Naive thymus-derived CD4-positive, alpha-beta T cell (primary cell): ENCODE measurements around the gene CHRNE. TPM values are rescaled to one million over a fixed set of nuclear protein-coding genes. Genes with fewer than 3 reads are reported as not detected.
"Not testable (repeated sequence)": the region's sequence is repeated elsewhere in the genome, so short reads cannot be mapped to it uniquely, and the experiment has no call there.

ENCODE experiments used
- ATAC-seq: fragments of 150-1000 bp; cut with Tn5 transposase; 2 replicates; pipeline ENCODE4 v1.10.0; 2021; ENCODE audit warnings: mild to moderate bottlenecking, moderate library complexity
- CTCF ChIA-PET: fragments of 350-600 bp; sonication (Branson Sonifier 250); formaldehyde crosslinking; loops from one replicate; lab custom pipeline; 2021; ENCODE audit warnings: antibody characterized with exemption; lab: Charles Lee
- POLR2A ChIA-PET: fragments of 350-600 bp; sonication (Branson Sonifier 250); formaldehyde crosslinking; loops from one replicate; lab custom pipeline; 2021; ENCODE audit warnings: antibody characterized with exemption, inconsistent platforms; lab: Charles Lee
- DNase-seq, 9 donors: peaks; one replicate each; pipeline versions ENCODE4 v3.0.0 to v3.0.0-alpha.2; 2020 to 2022; ENCODE audit warnings: mixed read lengths in 1 of 9
- H3K27ac ChIP-seq: one replicate; pipeline ENCODE4 v1.7.0; 2013; ENCODE audit warnings: mild to moderate bottlenecking, low read depth, low read length, moderate library complexity
- H3K27me3 ChIP-seq, 2 donors: one replicate each; pipeline ENCODE4 v1.7.0; 2013; ENCODE audit warnings: low read length in 2 of 2, mild to moderate bottlenecking in 2 of 2, moderate library complexity in 2 of 2; ENCODE audit not compliant: control insufficient read depth in 2 of 2, insufficient read depth in 2 of 2
- H3K36me3 ChIP-seq, 3 experiments: 1 replicate in 2 of 3; 2 replicates in 1 of 3; pipeline ENCODE4 v1.7.0; 2013; ENCODE audit warnings: low read length in 3 of 3, mild to moderate bottlenecking in 3 of 3, moderate library complexity in 1 of 3; ENCODE audit not compliant: insufficient read depth in 3 of 3, control insufficient read depth in 2 of 3
- H3K4me1 ChIP-seq, 2 donors: one replicate each; pipeline ENCODE4 v1.7.0; 2013; ENCODE audit warnings: low read length in 2 of 2, mild to moderate bottlenecking in 2 of 2, moderate library complexity in 1 of 2; ENCODE audit not compliant: control insufficient read depth in 2 of 2, insufficient read depth in 2 of 2
- H3K4me3 ChIP-seq: 2 replicates; pipeline ENCODE4 v1.7.0; 2013; ENCODE audit warnings: mild to moderate bottlenecking, low read length
- H3K9me3 ChIP-seq, 3 experiments: 1 replicate in 2 of 3; 2 replicates in 1 of 3; pipeline ENCODE4 v1.7.0; 2013; ENCODE audit warnings: low read length in 3 of 3; ENCODE audit not compliant: control insufficient read depth in 2 of 3
- H3K27ac Mint-ChIP-seq, 9 donors: one replicate each; pipeline ENCODE4 v1.8.0; 2020 to 2022; ENCODE audit warnings: mixed read lengths in 9 of 9, mild to moderate bottlenecking in 8 of 9, moderate library complexity in 5 of 9, inconsistent platforms in 2 of 9
- H3K27me3 Mint-ChIP-seq, 5 donors: one replicate each; pipeline ENCODE4 v1.8.0; 2021 to 2022; ENCODE audit warnings: mixed read lengths in 5 of 5, mild to moderate bottlenecking in 1 of 5
- H3K36me3 Mint-ChIP-seq, 5 donors: one replicate each; pipeline ENCODE4 v1.8.0; 2020 to 2022; ENCODE audit warnings: mixed read lengths in 5 of 5, mild to moderate bottlenecking in 3 of 5, inconsistent platforms in 1 of 5
- H3K4me1 Mint-ChIP-seq, 7 donors: one replicate each; pipeline ENCODE4 v1.8.0; 2020 to 2022; ENCODE audit warnings: mixed read lengths in 7 of 7, mild to moderate bottlenecking in 3 of 7, inconsistent platforms in 1 of 7
- H3K4me3 Mint-ChIP-seq, 10 donors: one replicate each; pipeline ENCODE4 v1.8.0; 2020 to 2022; ENCODE audit warnings: mild to moderate bottlenecking in 10 of 10, mixed read lengths in 10 of 10, moderate library complexity in 6 of 10, inconsistent platforms in 2 of 10
- H3K9me3 Mint-ChIP-seq, 11 donors: one replicate each; pipeline ENCODE4 v1.8.0; 2020 to 2022; ENCODE audit warnings: mixed read lengths in 11 of 11, mild to moderate bottlenecking in 4 of 11, inconsistent platforms in 1 of 11, moderate library complexity in 1 of 11
- intact Hi-C, 2 donors: fragments of 100-400 bp; cut with micrococcal nuclease; formaldehyde crosslinking; loops; one replicate each; pipeline ENCODE4 v1.15.1; 2023
- polyA plus RNA-seq, 2 donors: library from polyadenylated mRNA; unstranded; fragments of 300-500 nt; fragmentation: Illumina TruSeq; gene quantifications; one replicate each; pipeline ENCODE4 v1.2.3, GENCODE V29; 2021
- total RNA-seq, 6 experiments: library from RNA in 5 of 6; stranded (reverse) in 5 of 6; gene quantifications; 1 replicate in 5 of 6; 2 replicates in 1 of 6; pipeline ENCODE4 v1.2.3 and lab custom pipeline; 2021 to 2026

CHRNE gene
- total and polyA plus RNA-seq, 7 experiments from 2014 or later, result 0.24 to 6.5 (median 0.77) TPM; not detected in 1

DNA sequence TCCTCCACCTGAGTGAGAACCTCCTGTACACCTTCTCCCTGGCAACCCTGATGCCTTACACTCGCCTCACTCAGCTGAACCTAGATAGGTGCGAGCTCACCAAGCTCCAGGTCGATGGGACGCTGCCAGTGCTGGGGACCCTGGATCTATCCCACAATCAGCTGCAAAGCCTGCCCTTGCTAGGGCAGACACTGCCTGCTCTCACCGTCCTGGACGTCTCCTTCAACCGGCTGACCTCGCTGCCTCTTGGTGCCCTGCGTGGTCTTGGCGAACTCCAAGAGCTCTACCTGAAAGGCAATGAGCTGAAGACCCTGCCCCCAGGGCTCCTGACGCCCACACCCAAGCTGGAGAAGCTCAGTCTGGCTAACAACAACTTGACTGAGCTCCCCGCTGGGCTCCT is 29.9 kb upstream of the CHRNE start:
- ATAC-seq (no peak), DNase-seq (no peak)
- H3K27me3 ChIP-seq, result no peaks in the 10 kb centered on the region
- Mint-ChIP-seq H3K27me3 (peaks cover 0 to 4% (median 0%) of the 10 kb centered on the region in 5 donors), H3K27ac (no peak overlapping the region), H3K9me3 (peaks cover 0 to 1% (median 0%) of the 10 kb centered on the region in 11 donors), H3K4me3 (no peak overlapping the region), H3K36me3 (peaks cover 13 to 31% (median 17%) of the 10 kb centered on the region in 5 donors), H3K4me1 (peaks cover 22 to 49% (median 33%) of the 10 kb centered on the region in 7 donors)
- CTCF ChIA-PET, result interaction anchor here (0.6 kb wide), 1 partner anchor 27 kb away, joined by 3 read pairs; no protein-coding TSS in a partner anchor
- intact Hi-C loops, result no loop called here
- no peak overlapping the region for H3K4me3 ChIP-seq
- POLR2A ChIA-PET, result interaction anchor here (1.0 kb wide), 1 partner anchor 36 kb away, joined by 3 read pairs; no protein-coding TSS in a partner anchor
- peaks cover 0 to 28% (median 7%) of the 10 kb centered on the region in 3 experiments for H3K36me3 ChIP-seq
- no peaks in the 10 kb centered on the region for H3K9me3 ChIP-seq
- peaks cover 8% of the 10 kb centered on the region in 2 donors for H3K4me1 ChIP-seq
- H3K27ac ChIP-seq, result no peak overlapping the region

- no peaks in the 10 kb centered on the region for H3K27me3 ChIP-seq
- no peak within 1 kb of the TSS for H3K27ac ChIP-seq
- H3K4me1 ChIP-seq, result peaks cover 8% of the 10 kb centered on the region in 2 donors
- peak; percentile 36 for ATAC-seq
- H3K9me3 ChIP-seq, result no peaks in the 10 kb centered on the region
- H3K4me3 ChIP-seq, result no peak within 1 kb of the TSS
- H3K27me3 Mint-ChIP-seq, result peaks cover 0 to 4% (median 0%) of the 10 kb centered on the region in 5 donors
- H3K36me3 ChIP-seq, result peaks cover 0 to 20% (median 2%) of the 10 kb centered on the region in 3 experiments
- peaks cover 20 to 45% (median 31%) of the 10 kb centered on the region in 7 donors for H3K4me1 Mint-ChIP-seq
- intact Hi-C loops, result no loop called here
- H3K27ac Mint-ChIP-seq, result peak within 1 kb of the TSS in 1 of 9 donors; percentile 15
- no peak for DNase-seq
- H3K4me3 Mint-ChIP-seq, result peak within 1 kb of the TSS in 1 of 10 donors; percentile 18
- peaks cover 0 to 1% (median 0%) of the 10 kb centered on the region in 11 donors for H3K9me3 Mint-ChIP-seq
- ChIA-PET CTCF (no interaction called here), POLR2A (interaction anchor here (1.0 kb wide), 1 partner anchor 36 kb away, joined by 3 read pairs; no protein-coding TSS in a partner anchor)
- H3K36me3 Mint-ChIP-seq, result peaks cover 13 to 27% (median 17%) of the 10 kb centered on the region in 5 donors
These were observed 29.1 kb upstream of the CHRNE start, which contains the start of gene GP1BA for GRCh38 chr17:4931963-4932362. TSS of gene GP1BA (plus strand) at chr17:4932277. CDS start at chr17:4932605, 328 bp downstream.

- ChIA-PET POLR2A (interaction anchor here (0.6 kb wide), 1 partner anchor 20 kb away, joined by 3 read pairs; no protein-coding TSS in a partner anchor), CTCF (no interaction called here)
- DNase-seq (no peak), ATAC-seq (no peak)
- peak overlapping the region in 1 of 9 donors; percentile 5 for H3K27ac Mint-ChIP-seq
- peaks cover under 1% of the 10 kb centered on the region in 2 donors for H3K4me1 ChIP-seq
- peaks cover 13 to 29% (median 21%) of the 10 kb centered on the region in 7 donors for H3K4me1 Mint-ChIP-seq
- H3K36me3 ChIP-seq, result peaks cover 0 to 14% (median 0%) of the 10 kb centered on the region in 3 experiments
- H3K27ac ChIP-seq, result no peak overlapping the region
- H3K4me3 Mint-ChIP-seq, result no peak overlapping the region
- H3K36me3 Mint-ChIP-seq, result peaks cover 13 to 32% (median 19%) of the 10 kb centered on the region in 5 donors
- H3K4me3 ChIP-seq, result no peak overlapping the region
- peaks cover 0 to under 1% (median 0%) of the 10 kb centered on the region in 5 donors for H3K27me3 Mint-ChIP-seq
- H3K9me3 Mint-ChIP-seq, result peaks cover 0 to 1% (median 0%) of the 10 kb centered on the region in 11 donors
- no peaks in the 10 kb centered on the region for H3K9me3 ChIP-seq
- intact Hi-C loops, result no loop called here
- H3K27me3 ChIP-seq, result no peaks in the 10 kb centered on the region
These were observed 26.0 kb upstream of the CHRNE start for GRCh38 chr17:4928881-4929280.

- DNase-seq, H3K9me3 Mint-ChIP-seq, CTCF ChIA-PET, H3K27ac Mint-ChIP-seq, POLR2A ChIA-PET, H3K4me3 ChIP-seq, ATAC-seq, intact Hi-C loops, H3K4me1 ChIP-seq, H3K27ac ChIP-seq, H3K9me3 ChIP-seq, H3K27me3 Mint-ChIP-seq, H3K27me3 ChIP-seq: not testable (repeated sequence)
- H3K36me3 Mint-ChIP-seq, result peaks cover 11 to 28% (median 19%) of the 10 kb centered on the region in 5 donors
- H3K4me1 Mint-ChIP-seq, result peaks cover 4 to 19% (median 10%) of the 10 kb centered on the region in 7 donors
- H3K4me3 Mint-ChIP-seq, result peak overlapping the region in 1 of 10 donors; percentile 8
- peaks cover 0 to 14% (median 0%) of the 10 kb centered on the region in 3 experiments for H3K36me3 ChIP-seq
These were observed 23.9 kb upstream of the CHRNE start for GRCh38 chr17:4926577-4927335.

DNA sequence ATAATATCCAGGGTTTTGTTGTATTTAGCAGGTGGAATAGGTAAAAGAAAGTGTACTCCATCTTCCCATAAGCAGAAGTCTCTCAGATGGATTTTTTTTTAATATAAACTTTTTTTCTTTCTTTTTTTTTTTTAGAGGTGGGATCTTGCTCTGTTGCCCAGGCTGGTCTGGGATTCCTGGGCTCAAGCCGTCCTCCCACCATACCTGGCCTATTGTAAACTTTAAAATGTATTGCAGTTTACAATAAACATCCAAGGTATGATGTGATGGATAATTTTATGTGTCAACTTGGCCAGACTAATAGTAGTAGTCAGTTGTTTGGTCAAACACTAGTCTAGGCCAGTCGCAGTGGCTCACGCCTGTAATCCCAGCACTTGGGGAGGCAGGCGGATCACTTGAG is 18.4 kb upstream of the CHRNE start:
- no peak for ATAC-seq
- Histone ChIP-seq H3K27me3 (no peaks in the 10 kb centered on the region), H3K36me3 (no peaks in the 10 kb centered on the region), H3K27ac (no peak overlapping the region), H3K9me3 (no peaks in the 10 kb centered on the region), H3K4me1 (no peaks in the 10 kb centered on the region), H3K4me3 (no peak overlapping the region)
- ChIA-PET POLR2A (no interaction called here), CTCF (no interaction called here)
- Mint-ChIP-seq H3K9me3 (no peaks in the 10 kb centered on the region), H3K27ac (no peak overlapping the region), H3K36me3 (peaks cover 0 to 4% (median under 1%) of the 10 kb centered on the region in 5 donors), H3K4me1 (peaks cover 0 to 6% (median under 1%) of the 10 kb centered on the region in 7 donors), H3K27me3 (no peaks in the 10 kb centered on the region), H3K4me3 (no peak overlapping the region)
- intact Hi-C loops, result no loop called here
- no peak for DNase-seq

- CTCF ChIA-PET, result no interaction called here
- Mint-ChIP-seq H3K36me3 (peaks cover 0 to 4% (median 0%) of the 10 kb centered on the region in 5 donors), H3K27ac (no peak overlapping the region), H3K27me3 (no peaks in the 10 kb centered on the region), H3K4me3 (no peak overlapping the region), H3K9me3 (no peaks in the 10 kb centered on the region), H3K4me1 (peaks cover 0 to 5% (median 0%) of the 10 kb centered on the region in 7 donors)
- H3K4me1 ChIP-seq, result no peaks in the 10 kb centered on the region
- POLR2A ChIA-PET, result interaction anchor here (1.1 to 1.4 kb wide), 2 partner anchors 11 to 47 kb away, joined by 3 to 4 read pairs; partner anchors contain the start of gene SPAG7
- no peaks in the 10 kb centered on the region for H3K9me3 ChIP-seq
- no peak overlapping the region for H3K27ac ChIP-seq
- intact Hi-C loops, result no loop called here
- peak; percentile 65 for ATAC-seq
- DNase-seq, result no peak
- H3K36me3 ChIP-seq, result no peaks in the 10 kb centered on the region
- H3K4me3 ChIP-seq, result no peak overlapping the region
- H3K27me3 ChIP-seq, result no peaks in the 10 kb centered on the region
These were observed 17.6 kb upstream of the CHRNE start for GRCh38 chr17:4920351-4921048.
